Renal cortical epithelial cell (primary cell): ENCODE data around the gene PRKN. TPM values are rescaled to one million over a fixed set of nuclear protein-coding genes. Genes with fewer than 3 reads are reported as not detected.
A peak's percentile ranks its signal among the peaks of the same experiment; 100 is the strongest.

Experiments
- DNase-seq: peaks from one replicate; pipeline ENCODE4 v3.0.0-alpha.2; 2011; ENCODE audit warnings: low read depth
- total RNA-seq: library from RNA; depleted of rRNA; stranded (reverse); fragments of >200 nt; gene quantifications from 2 replicates; pipeline ENCODE4 v1.2.3, GENCODE V29; 2014

The PRKN gene
- total RNA-seq, 1 donor from 2014 or later: 3.6 TPM

DNA sequence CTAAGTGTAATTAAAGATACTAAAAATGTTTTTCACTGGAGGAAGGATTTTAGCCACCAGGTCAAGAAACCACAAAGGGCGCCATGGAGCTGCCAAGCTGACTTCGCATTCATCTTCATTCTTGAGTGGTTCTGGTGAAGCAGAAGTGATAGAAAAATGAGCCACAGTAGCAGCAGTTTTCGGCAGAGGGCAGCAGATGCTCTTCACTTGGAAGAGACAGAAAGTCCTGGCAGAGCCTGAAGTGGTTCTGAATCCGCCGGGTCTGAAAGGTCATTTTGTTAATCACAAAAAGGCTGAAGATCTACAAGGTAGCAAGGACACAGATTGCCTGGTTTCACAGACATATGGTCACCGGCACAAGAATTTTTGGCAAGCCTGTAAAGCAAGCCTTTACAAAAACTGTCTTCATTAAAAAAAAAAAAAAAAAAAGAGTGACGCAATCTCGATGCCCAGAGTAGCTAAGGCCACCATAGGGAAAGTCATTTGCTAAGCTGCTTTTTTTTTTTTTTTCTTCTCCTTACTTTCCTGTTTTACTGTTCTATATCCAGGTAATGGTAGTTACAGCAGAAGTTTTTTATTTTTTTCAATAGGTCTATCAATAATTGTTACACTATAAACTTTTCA is 1108.6 kb downstream of the PRKN start:
- peak; percentile 82 for DNase-seq

DNA sequence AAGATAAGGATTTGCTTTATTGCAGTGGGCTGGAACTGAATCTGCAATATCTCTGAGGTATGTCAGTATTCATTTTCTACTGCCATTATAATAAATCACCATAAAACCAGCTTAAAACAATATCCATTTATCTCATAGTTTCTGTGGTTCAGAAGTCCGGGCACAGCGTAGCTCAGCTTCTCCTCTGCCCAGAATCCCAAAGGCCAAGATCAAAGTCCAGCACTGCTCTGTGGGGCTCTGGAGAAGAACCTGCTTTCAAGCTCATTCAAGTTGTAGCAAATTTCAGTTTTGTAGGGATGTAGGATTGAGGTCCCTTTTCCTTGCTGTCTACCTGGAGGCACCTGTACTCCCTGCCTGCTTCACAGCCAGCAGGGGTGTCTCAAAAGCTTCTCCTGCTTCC is 1113.9 kb downstream of the PRKN start:
- DNase-seq: no peak

DNA sequence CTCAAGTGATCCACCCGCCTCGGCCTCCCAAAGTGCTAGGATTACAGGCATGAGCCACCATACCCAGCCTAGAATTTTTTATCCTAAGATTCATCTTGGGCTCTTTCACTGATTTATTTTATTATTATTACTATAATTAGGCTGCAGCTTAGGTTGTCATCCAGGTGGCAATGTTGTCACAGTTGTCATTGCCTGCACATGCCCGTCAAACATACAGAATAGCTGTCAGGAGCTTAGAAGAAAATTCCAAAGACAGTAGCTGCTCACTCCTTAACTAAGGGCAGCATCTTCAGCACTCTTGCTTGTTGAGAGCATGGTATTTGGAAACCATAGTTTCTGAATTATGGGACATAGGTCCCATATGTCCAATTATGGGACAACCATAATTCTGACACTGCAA is 1118.8 kb downstream of the PRKN start:
- DNase-seq: no peak

DNA sequence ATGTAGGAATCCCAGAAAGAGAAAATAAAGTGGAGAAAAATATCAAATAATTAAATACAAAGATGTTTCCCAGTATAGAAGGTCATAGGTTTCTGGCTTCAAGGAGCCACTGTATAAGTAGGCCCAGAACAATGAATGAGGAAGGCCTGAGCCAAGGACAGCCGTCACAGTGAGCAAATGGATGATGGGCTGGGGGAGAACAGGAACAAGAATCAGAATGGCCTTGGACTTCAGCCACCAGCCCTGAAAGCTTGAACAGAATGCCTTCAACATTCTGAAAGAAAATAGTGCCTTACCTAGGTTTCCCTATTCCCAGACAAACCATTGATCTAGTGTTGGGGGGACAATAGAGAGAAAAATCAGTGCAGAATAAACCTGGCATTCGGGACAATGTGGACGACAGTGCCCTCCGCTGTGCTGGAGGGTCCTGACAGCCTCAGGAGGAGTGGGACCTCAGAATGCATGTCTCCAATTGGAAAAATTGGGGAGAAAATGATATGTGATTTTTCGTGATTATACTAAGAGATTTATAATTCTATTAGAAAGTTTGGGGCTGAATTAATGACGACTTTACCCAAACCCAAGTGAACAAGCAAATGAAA is 1119.8 kb downstream of the PRKN start:
- no peak for DNase-seq

DNA sequence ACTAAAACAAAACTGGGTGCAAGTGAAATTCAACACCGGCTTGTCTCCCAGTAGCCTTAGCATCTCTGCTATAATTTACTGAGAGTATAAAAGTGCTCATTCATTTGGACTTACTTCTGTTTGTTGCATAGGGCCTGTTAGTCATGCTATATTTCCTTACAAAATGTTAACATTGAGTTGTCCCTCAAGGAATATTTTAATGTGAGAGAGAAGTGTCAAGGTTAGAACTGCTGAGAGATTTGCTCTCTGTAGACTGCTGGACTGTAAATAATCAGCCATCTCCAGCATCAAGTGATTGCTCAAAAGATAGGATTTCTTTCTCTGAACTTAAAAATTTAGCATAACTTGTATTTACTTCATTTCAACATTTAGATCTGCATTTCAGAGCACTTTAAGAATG is 1125.2 kb downstream of the PRKN start:
- DNase-seq: peak; percentile 14

DNA sequence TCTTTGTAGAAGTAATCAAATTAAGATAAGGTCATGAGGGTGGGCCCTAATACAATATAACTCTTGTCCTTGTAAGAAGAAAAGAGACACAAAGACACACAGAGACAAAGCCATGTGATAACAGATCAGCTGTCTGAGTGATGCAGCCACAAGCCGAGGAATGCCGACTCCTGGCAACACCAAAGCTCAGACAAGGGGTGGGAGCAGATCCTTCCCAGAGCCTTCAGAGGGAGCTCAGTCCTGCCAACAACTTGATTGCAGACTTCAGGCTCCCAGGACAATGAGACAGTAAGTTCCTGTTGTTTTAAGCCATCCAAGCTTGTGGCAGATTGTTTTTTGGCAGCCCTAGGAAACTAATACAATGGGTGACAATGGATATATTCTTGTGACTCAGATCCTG is 1128.7 kb downstream of the PRKN start:
- peak; percentile 10 for DNase-seq

DNA sequence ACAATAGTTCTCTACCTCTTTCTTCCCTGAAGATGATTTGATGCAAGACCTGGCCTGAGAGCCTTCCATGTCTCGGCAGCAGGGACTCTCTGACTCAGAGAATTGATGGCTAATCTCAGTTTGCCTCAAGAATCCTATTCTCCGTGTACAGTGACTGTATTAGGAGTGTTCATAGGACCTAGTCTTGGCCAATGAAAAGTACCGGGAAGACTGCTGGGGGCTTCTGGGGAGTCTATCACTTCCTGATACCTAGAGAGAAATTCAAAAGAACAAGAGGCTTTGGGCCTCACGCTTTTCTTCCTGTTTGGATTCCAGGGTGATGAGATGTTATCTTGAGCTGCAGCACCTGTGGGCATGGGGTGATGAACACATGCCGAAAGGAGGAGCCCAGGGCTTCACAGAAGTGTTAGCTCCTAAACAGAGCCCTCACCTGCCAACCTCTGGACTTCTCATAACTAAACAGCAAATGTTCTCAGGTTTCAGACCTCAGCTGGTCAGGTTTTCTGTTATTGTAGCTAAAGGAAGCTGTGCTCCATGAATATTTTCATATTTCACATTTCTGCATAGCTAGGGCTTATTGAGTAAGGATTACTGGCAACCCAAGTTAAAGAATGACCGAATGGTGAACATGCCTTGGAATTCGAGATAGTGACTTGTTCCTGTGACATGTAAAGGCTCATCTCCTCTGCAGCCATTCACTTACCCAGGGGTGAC is 1130.6 kb downstream of the PRKN start:
- DNase-seq: no peak

DNA sequence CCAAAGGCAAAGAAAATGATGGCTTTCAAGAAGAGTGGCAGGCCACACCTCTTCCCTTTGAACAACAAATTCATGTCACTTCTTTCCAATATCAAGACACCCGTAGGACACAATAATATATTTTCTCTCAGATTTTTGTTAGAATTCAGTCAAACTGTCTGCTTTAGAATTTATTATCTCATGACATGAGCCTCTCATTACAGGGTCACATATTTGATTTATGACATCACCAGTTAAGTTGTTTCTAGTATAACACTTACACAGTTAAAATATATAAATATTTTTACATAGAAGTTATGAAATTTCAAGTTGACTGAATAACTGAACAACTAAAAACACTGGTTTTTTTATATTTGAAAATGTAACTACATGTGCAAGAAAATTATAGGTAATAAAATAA is 1133.2 kb downstream of the PRKN start:
- DNase-seq: no peak

DNA sequence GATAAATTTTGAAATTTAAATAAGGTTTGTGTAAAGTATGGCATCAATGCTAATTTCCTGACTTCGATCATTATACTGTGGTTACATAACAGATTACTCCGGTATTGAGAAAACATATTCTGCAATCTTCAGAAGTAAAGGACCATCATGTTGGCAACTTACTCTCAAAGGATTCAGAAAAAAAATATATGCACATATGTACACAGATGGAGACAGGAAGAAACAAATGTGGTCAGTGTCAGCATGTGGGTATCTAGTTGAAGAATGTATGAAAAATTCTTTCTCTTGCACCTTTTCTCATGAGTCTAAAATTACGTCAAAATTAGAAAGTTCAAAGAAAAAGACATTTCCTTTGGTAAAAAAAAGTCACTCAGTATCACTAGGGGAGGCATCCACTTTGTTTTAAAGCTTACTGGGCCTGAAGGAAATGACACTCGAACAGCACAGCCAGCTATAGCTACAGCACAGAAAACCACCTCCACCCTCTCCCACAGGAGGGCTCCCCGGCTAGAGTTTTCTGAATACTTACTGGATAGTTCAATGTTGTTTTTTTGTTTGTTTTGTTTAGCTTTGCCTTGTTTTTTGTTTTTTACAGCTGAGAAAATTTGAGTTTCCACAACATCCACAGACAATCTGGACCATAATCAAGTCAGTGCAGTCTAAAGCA is 1136.5 kb downstream of the PRKN start:
- no peak for DNase-seq

DNA sequence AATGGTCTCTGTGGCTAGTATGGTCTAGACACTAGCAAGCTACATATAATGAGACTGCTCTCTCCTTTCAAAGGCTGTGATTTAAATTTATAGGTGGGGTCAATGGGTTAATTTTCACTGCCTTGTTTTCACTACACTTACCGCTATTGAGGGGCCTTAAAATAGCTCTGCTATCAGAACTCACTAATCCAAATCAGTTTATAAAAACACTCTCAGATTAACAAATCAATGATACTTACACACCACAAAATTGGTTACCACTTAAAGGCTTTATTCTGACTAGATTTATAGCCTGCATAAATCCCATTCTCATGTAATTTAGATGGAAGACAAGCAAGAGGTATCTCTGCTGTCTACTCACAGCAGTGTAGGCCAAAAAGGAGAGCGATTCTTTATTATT is 1140.7 kb downstream of the PRKN start:
- DNase-seq: no peak

DNA sequence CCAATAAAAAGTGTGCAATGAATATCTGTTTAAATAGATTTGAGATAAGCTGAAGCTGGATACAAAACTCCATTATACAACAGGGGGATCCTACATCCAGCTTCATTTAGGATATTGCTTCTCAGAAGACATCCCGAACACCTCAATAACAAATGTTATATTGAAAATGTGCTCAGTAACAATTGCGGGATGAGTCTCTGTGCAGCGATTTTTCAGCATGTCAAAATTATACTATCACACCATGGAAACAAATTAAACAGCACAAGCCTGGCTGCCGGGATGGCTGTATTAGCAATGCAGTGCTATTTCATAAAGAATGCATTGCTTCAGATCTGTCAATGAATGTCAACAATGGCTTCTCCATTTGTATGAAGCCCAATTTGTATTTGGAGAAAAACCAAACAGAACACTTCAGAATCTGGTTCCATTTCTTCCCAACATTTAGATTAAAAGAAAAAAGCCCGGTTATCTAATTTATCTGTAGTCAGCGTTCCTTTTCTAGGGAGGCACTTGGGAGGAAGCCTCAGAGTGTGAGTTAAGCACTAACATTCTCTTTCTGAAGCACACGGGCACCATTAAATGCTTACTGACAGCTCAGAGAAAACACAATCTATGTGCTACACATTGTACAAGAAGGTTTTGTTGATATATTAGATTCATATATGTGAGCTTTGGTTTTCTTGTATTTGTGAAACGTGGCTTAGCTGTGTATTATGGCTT is 1142.8 kb downstream of the PRKN start:
- no peak for DNase-seq

DNA sequence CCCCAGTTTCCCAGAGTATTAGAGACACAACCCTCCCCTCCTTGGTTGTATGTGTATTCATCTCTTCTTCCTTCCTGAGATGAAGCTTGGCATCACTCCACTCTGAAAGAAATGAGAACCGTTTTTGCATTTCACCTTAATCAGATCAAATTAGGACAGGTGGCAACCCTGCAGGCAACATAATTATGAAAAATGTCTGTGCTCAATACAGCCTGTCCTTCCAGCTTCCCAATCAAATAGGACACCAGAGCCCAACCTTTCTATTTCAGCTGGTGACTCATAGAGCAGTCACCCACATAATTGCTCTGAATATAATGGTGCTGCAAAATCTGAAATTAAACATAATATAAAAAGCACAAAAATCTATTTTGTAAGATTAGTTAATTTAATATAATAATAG is 1143.5 kb downstream of the PRKN start:
- peak; percentile 12 for DNase-seq

DNA sequence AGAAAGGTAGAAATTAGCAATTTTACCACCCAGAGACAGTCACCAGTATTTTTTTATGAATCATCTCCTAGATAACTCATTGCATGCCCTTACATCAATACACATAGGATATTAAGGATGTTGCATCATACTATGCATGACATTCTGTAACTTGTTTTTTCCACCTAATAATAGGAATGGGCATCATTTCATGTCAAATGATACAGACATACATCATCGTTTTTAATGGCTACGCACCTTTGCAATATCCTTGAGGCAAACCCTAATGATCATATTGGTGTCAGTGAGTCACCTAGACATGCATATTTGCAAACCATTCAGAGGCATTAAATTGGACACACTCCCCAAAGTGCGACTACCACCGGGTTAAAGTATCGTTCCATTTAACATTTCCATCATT is 1144.0 kb downstream of the PRKN start:
- peak; percentile 1 for DNase-seq

DNA sequence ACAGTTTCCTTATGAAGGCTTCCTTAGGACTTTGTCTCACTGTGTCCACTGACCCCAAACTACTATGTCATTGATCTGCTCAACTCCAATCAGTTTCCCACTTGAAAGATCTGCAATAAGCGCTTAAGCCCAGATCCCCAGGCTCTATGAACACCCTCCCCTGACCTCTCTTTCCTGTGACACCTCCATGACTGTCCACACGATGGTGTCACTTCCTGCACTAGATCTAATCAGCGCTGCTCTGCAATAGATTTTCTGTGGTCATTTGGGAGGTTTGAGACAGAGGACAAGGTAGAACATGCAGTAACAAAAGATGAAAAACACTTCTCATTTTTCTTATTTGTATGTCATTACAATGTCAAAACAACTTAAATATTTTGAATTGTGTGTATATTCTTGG is 1149.1 kb downstream of the PRKN start:
- DNase-seq: no peak

DNA sequence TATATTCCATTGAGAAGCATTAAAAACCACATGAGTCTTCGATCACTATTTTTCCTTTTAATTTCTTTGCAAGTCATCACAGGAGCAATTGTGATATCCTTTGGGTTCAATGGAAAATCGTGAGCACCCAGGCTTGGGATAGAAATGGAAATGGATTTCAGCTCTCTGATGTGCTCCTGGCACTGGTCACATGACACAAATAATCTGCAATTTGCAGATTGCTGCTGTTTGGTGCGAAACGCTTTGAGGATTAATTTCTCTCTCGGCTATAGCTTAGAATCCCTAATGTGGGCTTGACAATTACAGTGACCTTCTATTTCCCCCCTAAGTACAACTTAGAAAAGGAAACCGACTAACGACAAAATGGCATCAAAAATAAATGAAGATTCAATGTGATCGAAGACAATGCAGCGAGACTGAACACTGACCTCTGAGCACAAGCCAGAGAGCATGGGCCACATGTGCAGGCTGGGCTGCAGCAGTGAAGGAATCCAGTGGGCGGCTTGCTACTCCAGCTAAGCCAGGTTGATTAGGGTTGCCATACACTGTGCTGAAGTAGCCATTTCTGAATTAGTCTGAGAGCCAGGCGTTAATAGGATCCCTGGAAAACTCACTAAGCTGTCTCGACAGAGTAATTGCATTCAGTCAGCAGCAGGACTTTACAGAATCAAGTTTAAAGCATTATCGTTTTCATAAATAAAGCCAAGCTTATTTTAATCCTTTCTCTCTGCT is 1151.9 kb downstream of the PRKN start:
- no peak for DNase-seq

DNA sequence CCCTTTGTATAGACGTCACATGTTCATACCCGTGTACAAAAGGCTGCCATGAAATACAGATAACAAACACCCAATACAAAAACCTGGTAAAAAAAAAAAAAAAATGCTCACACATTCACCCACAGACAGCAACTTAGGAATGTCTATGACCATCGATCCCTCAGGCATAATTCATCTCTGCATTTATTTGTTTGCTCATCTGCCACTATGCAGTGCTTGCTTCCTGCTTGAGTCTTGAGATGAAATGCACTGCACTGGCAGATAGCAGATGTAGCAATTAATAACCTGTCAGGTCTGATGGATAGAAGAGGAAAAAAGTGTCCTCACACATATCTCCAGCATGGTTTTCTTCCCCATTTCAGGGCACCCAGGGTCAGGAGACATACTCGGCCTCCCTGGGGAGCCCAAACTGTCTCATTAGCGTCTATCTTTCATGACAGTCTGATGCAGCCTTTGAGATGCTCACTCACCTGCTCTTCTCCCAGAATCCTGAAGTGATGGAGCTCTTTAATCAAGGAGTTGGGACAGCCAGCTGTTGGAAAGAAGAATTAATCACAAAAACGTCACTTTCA is 1158.6 kb downstream of the PRKN start:
- no peak for DNase-seq

DNA sequence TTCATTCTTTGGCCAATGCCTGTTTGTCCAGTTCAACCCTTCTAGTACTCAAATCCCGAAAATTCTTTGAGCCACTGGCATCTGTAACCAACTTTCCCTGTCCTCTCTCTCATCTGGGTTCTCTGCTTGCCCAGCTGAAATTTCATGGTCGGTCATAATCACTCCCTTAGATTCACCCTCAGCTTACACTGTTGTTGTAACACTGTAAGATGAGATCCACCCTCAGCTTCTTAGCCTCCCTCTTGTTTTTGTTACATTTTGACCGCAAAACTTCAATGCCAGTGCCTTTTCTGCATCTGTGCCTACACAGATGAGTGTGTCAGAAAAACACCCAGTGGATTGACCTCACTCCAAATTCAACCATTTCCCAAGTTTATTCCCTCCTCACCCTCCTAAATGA is 1162.6 kb downstream of the PRKN start:
- DNase-seq: no peak

DNA sequence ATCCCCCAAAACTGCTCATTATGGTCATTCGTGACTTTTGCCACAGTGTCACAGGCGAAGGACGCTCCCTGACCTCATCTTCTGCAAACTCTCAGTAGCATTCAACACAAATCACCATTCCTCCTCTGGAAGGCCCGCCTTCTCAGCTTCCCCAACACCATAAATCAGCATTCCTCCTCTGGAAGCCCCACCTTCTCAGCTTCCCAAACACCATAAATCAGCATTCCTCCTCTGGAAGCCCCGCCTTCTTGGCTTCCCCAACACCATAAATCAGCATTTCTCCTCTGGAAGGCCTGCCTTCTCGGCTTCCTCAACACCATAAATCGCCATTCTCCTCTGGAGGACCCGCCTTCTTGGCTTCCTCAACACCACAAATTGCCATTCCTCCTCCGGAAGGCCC is 1165.7 kb downstream of the PRKN start:
- no peak for DNase-seq

DNA sequence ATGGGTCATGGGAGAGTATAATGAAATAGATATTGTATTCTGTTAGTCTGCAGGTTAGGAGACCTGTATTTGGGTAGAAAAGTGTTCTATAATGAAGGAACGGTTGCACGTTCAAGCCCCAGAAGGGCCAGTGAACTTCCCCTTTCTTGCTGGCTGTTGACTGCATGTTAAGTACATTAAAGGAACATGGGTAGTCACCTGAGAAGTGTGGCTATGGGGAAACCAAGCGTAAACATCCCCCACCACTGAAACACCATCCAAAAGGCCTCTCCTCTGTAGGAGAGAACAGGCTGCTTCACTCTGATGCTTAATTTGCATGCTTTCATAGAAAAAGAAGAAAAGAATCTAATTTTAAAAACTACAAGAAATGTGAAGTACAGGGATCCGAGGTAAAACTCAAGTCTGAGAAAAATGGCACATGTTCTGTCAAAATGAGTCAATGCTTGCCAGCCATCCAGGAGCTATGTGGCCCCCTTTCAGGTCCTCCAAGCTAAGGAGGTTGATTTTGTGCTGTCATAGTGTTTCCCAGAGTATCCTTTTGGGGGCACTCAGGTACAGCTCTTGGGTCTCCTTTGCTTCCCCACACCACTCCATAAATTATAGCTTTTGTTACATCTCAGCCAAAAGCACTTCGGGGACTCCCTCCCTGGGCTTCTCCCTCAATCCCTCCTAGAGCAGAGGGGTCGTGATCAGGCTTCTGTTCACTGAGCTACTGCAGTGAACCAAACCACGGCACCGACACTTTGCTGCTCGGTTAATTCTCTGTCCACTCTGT is 1170.0 kb downstream of the PRKN start:
- no peak for DNase-seq

DNA sequence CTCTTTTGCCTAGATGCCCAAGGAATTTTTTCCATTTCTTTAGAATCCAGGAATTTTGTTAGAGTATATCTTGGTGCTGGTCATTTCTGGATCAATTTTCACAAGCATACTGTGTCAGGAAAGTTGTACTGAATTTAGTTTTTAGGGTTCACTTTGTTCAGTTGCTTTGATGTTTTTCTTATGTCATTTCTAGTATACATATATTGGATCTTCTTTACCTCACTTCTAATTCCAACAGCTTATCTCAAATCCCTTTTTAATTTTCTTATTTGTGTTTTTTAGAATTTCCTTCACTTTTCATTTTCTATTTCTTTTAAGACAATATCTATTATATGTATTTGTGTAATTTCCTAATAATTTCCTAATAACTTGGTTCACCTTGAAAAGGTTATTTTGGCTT is 1172.7 kb downstream of the PRKN start:
- no peak for DNase-seq
